GM21360 (cell line): ENCODE results near the gene UGT3A2.

Source experiments
- ATAC-seq: cut with Tn5 transposase; IDR thresholded peaks from one replicate; pipeline ENCODE4 v1.9.1; 2021; ENCODE audit warnings: mild to moderate bottlenecking, moderate library complexity; ENCODE audit not compliant: unreplicated experiment

UGT3A2 gene

GRCh38 chr5:36009698-36010097 lies 57.0 kb downstream of the UGT3A2 start:
- ATAC-seq, result no peak

- no peak for ATAC-seq
These were observed 59.3 kb downstream of the UGT3A2 start for GRCh38 chr5:36007366-36007765.

- no peak for ATAC-seq
These were observed 60.5 kb downstream of the UGT3A2 start for GRCh38 chr5:36006163-36006562.

- ATAC-seq, result no peak
These were observed 65.7 kb downstream of the UGT3A2 start for GRCh38 chr5:36001032-36001431.

- ATAC-seq, result no peak
These were observed 67.1 kb downstream of the UGT3A2 start for GRCh38 chr5:35999547-35999946.

GRCh38 chr5:35996076-35996475 lies 70.6 kb downstream of the UGT3A2 start:
- no peak for ATAC-seq

- ATAC-seq, result no peak
These were observed 75.6 kb downstream of the UGT3A2 start, which contains the start of gene UGT3A1 for GRCh38 chr5:35990941-35991611. UGT3A1 (minus strand) TSS chr5:35991390; CDS start chr5:35991240, 150 bp downstream.

GRCh38 chr5:35990520-35990919 lies 76.2 kb downstream of the UGT3A2 start:
- no peak for ATAC-seq

- no peak for ATAC-seq
These were observed 78.2 kb downstream of the UGT3A2 start for GRCh38 chr5:35988529-35988928.

- no peak for ATAC-seq
These were observed 78.9 kb downstream of the UGT3A2 start for GRCh38 chr5:35987776-35988175.
